GM23338 (cell line): ENCODE measurements around the gene IZUMO4. TPM values are rescaled to one million over a fixed set of nuclear protein-coding genes. Genes with fewer than 3 reads are reported as not detected.

Source experiments
- polyA plus RNA-seq: library from polyadenylated mRNA; unstranded; fragments of >200 nt; fragmentation: Nextera tagmentation; extraction: Ambion mirVana; gene quantifications from 2 replicates; pipeline ENCODE4 v1.2.1, GENCODE V29; 2016
- total RNA-seq: library from RNA; depleted of rRNA; stranded (reverse); fragments of >200 nt; shearing (Covaris generic); gene quantifications from 2 replicates; pipeline ENCODE4 v1.2.3, GENCODE V29; 2014; rRNA removed
- TF ChIP-seq, protein P1 (sequence below): IDR thresholded peaks from one replicate; pipeline ENCODE4 v1.6.1; 2018; ENCODE audit warnings: antibody characterized with exemption; ENCODE audit not compliant: unreplicated experiment

The IZUMO4 gene
- total and polyA plus RNA-seq, 2 experiments from 2014 or later = 0.57 to 2.2 TPM

GRCh38 chr19:2148482-2149135 is 51.9 kb downstream of the IZUMO4 start (continued):
- TF ChIP-seq, protein P1, sequence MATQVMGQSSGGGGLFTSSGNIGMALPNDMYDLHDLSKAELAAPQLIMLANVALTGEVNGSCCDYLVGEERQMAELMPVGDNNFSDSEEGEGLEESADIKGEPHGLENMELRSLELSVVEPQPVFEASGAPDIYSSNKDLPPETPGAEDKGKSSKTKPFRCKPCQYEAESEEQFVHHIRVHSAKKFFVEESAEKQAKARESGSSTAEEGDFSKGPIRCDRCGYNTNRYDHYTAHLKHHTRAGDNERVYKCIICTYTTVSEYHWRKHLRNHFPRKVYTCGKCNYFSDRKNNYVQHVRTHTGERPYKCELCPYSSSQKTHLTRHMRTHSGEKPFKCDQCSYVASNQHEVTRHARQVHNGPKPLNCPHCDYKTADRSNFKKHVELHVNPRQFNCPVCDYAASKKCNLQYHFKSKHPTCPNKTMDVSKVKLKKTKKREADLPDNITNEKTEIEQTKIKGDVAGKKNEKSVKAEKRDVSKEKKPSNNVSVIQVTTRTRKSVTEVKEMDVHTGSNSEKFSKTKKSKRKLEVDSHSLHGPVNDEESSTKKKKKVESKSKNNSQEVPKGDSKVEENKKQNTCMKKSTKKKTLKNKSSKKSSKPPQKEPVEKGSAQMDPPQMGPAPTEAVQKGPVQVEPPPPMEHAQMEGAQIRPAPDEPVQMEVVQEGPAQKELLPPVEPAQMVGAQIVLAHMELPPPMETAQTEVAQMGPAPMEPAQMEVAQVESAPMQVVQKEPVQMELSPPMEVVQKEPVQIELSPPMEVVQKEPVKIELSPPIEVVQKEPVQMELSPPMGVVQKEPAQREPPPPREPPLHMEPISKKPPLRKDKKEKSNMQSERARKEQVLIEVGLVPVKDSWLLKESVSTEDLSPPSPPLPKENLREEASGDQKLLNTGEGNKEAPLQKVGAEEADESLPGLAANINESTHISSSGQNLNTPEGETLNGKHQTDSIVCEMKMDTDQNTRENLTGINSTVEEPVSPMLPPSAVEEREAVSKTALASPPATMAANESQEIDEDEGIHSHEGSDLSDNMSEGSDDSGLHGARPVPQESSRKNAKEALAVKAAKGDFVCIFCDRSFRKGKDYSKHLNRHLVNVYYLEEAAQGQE = no peak

Other genes starting within 250 kb of the IZUMO4 start
- 28.4 and 90.1 TPM in 2 replicates for gene REXO1, start 248.4 kb upstream of the IZUMO4 start, total RNA-seq
- gene REXO1, start 248.4 kb upstream of the IZUMO4 start, polyA plus RNA-seq = 20.2 and 23.5 TPM in 2 replicates
- gene KLF16, start 233.3 kb upstream of the IZUMO4 start, total RNA-seq = 20.2 and 22.0 TPM in 2 replicates
- 8.9 and 12.3 TPM in 2 replicates for gene KLF16, start 233.3 kb upstream of the IZUMO4 start, polyA plus RNA-seq
- 68.8 and 99.9 TPM in 2 replicates for gene ABHD17A, start 211.4 kb upstream of the IZUMO4 start, total RNA-seq
- 34.2 and 37.1 TPM in 2 replicates for gene ABHD17A, start 211.4 kb upstream of the IZUMO4 start, polyA plus RNA-seq
- 10.6 and 12.4 TPM in 2 replicates for gene ADAT3, start 191.5 kb upstream of the IZUMO4 start, total RNA-seq
- 7.8 and 7.9 TPM in 2 replicates for gene ADAT3, start 191.5 kb upstream of the IZUMO4 start, polyA plus RNA-seq
- 87.0 and 106 TPM in 2 replicates for gene SCAMP4, start 191.5 kb upstream of the IZUMO4 start, total RNA-seq
- gene SCAMP4, start 191.5 kb upstream of the IZUMO4 start, polyA plus RNA-seq = 35.5 and 39.4 TPM in 2 replicates
- gene CSNK1G2, start 155.7 kb upstream of the IZUMO4 start, total RNA-seq = 113 and 147 TPM in 2 replicates
- gene CSNK1G2, start 155.7 kb upstream of the IZUMO4 start, polyA plus RNA-seq = 39.6 and 55.9 TPM in 2 replicates
- gene BTBD2, start 81.2 kb upstream of the IZUMO4 start, total RNA-seq = 106 and 130 TPM in 2 replicates
- 23.8 and 27.2 TPM in 2 replicates for gene BTBD2, start 81.2 kb upstream of the IZUMO4 start, polyA plus RNA-seq
- gene MKNK2, start 45.7 kb upstream of the IZUMO4 start, total RNA-seq = 123 and 159 TPM in 2 replicates
- gene MKNK2, start 45.7 kb upstream of the IZUMO4 start, polyA plus RNA-seq = 71.0 and 106 TPM in 2 replicates
- 5.9 and 9.4 TPM in 2 replicates for gene MOB3A, start 589 bp upstream of the IZUMO4 start, total RNA-seq
- gene MOB3A, start 589 bp upstream of the IZUMO4 start, polyA plus RNA-seq = 2.9 TPM in 2 replicates
- gene AP3D1, start 54.7 kb downstream of the IZUMO4 start, total RNA-seq = 205 and 236 TPM in 2 replicates
- 101 and 117 TPM in 2 replicates for gene AP3D1, start 54.7 kb downstream of the IZUMO4 start, polyA plus RNA-seq
- gene DOT1L, start 67.0 kb downstream of the IZUMO4 start, total RNA-seq = 23.4 and 40.6 TPM in 2 replicates
- 25.5 and 31.0 TPM in 2 replicates for gene DOT1L, start 67.0 kb downstream of the IZUMO4 start, polyA plus RNA-seq
- 175 and 210 TPM in 2 replicates for gene PLEKHJ1, start 139.4 kb downstream of the IZUMO4 start, total RNA-seq
- 142 and 146 TPM in 2 replicates for gene PLEKHJ1, start 139.4 kb downstream of the IZUMO4 start, polyA plus RNA-seq
- gene SF3A2, start 139.9 kb downstream of the IZUMO4 start, total RNA-seq = 79.1 and 128 TPM in 2 replicates
- 67.7 and 76.0 TPM in 2 replicates for gene SF3A2, start 139.9 kb downstream of the IZUMO4 start, polyA plus RNA-seq
- 2.6 and 6.8 TPM in 2 replicates for gene AMH, start 152.4 kb downstream of the IZUMO4 start, total RNA-seq
- 1.4 and 1.9 TPM in 2 replicates for gene AMH, start 152.4 kb downstream of the IZUMO4 start, polyA plus RNA-seq
- 2.4 and 4.5 TPM in 2 replicates for gene JSRP1, start 159.5 kb downstream of the IZUMO4 start, total RNA-seq
- 3.1 and 3.7 TPM in 2 replicates for gene JSRP1, start 159.5 kb downstream of the IZUMO4 start, polyA plus RNA-seq
- not detected in 2 replicates for gene PEAK3, start 185.3 kb downstream of the IZUMO4 start, total RNA-seq
- gene PEAK3, start 185.3 kb downstream of the IZUMO4 start, polyA plus RNA-seq = not detected in 2 replicates
- gene LINGO3, start 211.2 kb downstream of the IZUMO4 start, total RNA-seq = 0.45 and 1.9 TPM in 2 replicates
- gene LINGO3, start 211.2 kb downstream of the IZUMO4 start, polyA plus RNA-seq = 0.29 and 0.40 TPM in 2 replicates
- 197 and 299 TPM in 2 replicates for gene LSM7, start 231.7 kb downstream of the IZUMO4 start, total RNA-seq
- gene LSM7, start 231.7 kb downstream of the IZUMO4 start, polyA plus RNA-seq = 409 and 434 TPM in 2 replicates
- gene SPPL2B, start 231.8 kb downstream of the IZUMO4 start, total RNA-seq = 51.0 and 53.3 TPM in 2 replicates
- gene SPPL2B, start 231.8 kb downstream of the IZUMO4 start, polyA plus RNA-seq = 21.1 and 23.5 TPM in 2 replicates